Erythroblast (primary cell): ENCODE measurements around the gene ACAA2.

Source experiments
- GATA1 ChIP-seq: IDR thresholded peaks from 2 replicates; pipeline ENCODE4 v1.6.1; 2011; ENCODE audit warnings: low read depth, mild to moderate bottlenecking, control low read depth, low read length, moderate library complexity
- POLR2A ChIP-seq: IDR thresholded peaks from 2 replicates; pipeline ENCODE4 v1.6.1; 2011; ENCODE audit warnings: mild to moderate bottlenecking, low read length

DNA sequence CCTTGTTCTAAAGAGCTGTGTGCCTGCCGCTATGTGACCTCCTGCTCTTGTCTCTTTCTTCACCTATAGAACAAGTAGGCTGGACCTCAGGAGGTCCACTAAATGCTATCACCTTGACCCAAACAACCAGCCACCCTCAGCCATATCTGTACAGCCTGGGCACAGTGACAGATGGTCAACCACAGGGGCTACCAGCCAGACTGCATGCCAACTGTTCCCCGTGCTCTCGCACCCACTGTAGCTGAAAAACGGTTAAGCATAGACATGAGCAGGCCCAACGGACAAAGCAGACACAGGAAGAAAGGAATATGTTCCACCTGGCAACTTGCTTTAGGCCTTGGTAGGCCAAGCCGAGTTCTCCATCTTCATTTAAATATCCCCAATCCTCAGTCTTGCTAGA, 43.2 kb upstream of the ACAA2 start:
- TF ChIP-seq POLR2A (no peak), GATA1 (no peak)
